Gastroesophageal sphincter (tissue), 3 donors: ENCODE measurements around the gene PRKAG2.

ENCODE experiments used
- EP300 ChIP-seq: sonication (generic); formaldehyde crosslinking; IDR thresholded peaks from one replicate; pipeline ENCODE4 v1.6.1; 2017; ENCODE audit warnings: antibody characterized with exemption, mild to moderate bottlenecking
- POLR2A ChIP-seq, 2 donors: fragments of 450-650 bp; IDR thresholded peaks; one replicate each; pipeline ENCODE4 v1.6.1; 2017; ENCODE audit warnings: antibody characterized with exemption in 2 of 2, mild to moderate bottlenecking in 2 of 2, moderate library complexity in 1 of 2
- TF ChIP-seq, protein P1 (sequence below), 4 experiments: fragments of 200-600 bp in 2 of 4; fragments of 450-650 bp in 2 of 4; sonication (generic) in 1 of 4; IDR thresholded peaks; one replicate each; pipeline ENCODE4 v1.5.1; 2017 to 2019; ENCODE audit warnings: antibody characterized with exemption in 4 of 4, mild to moderate bottlenecking in 2 of 4, moderate library complexity in 2 of 4

DNA sequence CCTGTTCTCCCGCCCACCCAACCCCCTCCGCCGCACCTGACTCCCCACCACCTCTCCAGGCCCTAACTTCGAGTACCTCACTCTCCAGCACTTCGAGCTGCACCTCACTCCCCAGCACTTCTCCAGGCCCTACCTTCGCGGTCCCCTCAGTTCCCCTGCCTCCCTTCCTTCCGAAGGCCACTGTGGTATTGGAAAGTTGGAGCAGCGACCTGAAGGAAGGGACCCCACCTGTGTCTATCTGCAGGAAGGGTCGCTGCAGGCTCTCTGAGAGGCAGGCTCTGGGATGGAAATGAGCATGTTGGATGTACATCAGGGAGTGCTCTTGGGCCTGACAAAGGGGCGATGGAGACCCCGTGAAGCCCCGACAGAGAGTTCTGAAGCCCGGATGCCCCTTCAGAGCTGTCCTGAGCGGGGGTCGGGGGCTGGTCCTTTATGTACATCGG lies 122.2 kb downstream of the PRKAG2 start:
- TF ChIP-seq, protein P1, sequence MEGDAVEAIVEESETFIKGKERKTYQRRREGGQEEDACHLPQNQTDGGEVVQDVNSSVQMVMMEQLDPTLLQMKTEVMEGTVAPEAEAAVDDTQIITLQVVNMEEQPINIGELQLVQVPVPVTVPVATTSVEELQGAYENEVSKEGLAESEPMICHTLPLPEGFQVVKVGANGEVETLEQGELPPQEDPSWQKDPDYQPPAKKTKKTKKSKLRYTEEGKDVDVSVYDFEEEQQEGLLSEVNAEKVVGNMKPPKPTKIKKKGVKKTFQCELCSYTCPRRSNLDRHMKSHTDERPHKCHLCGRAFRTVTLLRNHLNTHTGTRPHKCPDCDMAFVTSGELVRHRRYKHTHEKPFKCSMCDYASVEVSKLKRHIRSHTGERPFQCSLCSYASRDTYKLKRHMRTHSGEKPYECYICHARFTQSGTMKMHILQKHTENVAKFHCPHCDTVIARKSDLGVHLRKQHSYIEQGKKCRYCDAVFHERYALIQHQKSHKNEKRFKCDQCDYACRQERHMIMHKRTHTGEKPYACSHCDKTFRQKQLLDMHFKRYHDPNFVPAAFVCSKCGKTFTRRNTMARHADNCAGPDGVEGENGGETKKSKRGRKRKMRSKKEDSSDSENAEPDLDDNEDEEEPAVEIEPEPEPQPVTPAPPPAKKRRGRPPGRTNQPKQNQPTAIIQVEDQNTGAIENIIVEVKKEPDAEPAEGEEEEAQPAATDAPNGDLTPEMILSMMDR (IDR thresholded peaks at IDR 0.05), result no peak
- no peak for TF ChIP-seq POLR2A (IDR thresholded peaks at IDR 0.05)
- no peak for TF ChIP-seq EP300
